GM21825 (cell line): ENCODE results near the gene GAST.

Experiments
- ATAC-seq: cut with Tn5 transposase; IDR thresholded peaks from one replicate; pipeline ENCODE4 v1.9.1; 2021; ENCODE audit warnings: mild to moderate bottlenecking, moderate library complexity; ENCODE audit not compliant: unreplicated experiment

GAST gene

GRCh38 chr17:41707803-41708669 is 4.1 kb upstream of the GAST start:
- ATAC-seq, result no peak

DNA sequence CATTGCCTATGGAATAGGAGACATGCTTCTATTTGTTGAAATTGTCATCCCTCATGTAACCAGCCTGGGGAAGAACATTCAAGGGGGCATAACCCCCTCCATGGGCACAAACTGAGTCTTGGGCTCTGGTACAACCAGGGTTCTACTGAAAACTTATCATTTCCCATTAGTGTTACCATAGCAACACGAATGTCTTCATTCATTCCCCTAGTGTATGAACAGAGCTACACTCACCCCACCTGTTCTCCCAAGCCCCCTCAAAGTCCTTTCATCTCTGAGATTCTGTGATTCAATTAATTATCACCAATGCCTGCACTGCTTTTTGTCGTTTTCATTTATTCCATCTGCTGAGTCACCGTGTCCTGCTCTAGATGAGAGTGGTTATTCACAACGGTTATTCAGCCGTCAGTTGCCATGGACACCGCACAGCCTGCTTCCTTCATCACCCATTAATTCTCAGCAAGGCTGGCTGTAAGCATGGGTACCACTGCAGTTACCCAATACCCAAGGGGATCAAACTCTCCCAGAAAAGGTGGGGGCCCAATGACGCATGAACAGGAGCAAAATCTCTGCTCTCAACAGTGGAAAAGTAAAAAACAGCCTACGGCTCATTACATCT is 1.6 kb upstream of the GAST start:
- no peak for ATAC-seq

DNA sequence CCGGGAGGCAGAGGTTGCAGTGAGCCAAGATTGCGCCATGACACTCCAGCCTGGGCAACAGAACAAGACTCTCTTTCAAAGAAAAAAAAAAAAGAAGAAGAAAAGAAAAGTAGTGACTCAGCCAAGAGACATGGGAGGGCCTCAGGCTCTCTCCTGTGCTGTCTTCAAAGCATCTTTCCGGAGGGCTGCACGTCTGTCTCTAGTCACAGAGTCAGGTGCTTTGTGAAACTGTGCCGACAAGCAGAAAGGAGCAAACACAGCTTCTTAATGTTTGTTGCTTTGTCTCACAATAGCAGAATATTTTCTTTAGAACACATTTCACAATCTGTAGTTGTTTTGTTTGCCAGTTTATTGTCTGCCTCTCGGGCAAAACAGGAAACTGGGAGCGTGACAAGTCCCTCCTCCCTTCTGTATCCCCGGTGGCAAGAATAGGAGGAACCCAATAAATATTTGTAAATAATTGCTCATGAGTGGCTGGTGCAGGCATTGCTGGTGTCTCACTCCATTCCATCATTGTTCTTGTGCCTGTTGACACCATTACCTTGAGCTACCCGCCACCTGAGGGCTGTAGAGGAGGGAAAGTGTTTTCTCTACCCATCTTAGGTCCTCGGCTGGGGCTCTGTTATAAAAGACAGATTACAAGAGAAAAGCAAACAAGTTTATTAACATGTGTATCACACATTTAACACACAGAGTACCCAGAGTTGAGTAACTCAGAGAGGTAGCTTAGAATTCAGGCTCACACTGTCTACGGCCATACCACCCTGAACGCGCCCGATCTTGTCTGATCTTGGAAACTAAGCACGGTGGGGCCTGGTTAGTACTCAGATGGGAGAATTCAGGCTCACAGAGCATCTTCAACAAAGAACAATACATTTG is 5.5 kb downstream of the GAST start:
- ATAC-seq, result no peak

DNA sequence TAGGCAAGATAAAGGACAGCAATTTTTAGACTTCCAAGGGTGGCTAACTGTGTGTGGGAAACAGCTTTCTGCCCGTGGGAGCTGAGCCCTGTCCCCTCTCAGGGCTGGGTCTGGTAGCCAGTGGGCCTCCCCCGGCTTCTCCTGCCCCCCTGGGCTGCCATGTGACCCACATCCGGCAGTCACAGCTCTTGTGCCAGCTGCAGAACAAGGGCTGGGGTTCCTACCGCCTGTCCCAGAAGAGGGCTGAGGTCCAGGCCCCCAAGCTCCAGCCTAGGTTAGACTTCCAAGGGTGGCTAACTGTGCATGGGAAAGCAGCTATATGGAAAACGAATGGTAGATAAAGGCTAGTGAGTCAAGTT is 6.1 kb downstream of the GAST start:
- ATAC-seq, result no peak

DNA sequence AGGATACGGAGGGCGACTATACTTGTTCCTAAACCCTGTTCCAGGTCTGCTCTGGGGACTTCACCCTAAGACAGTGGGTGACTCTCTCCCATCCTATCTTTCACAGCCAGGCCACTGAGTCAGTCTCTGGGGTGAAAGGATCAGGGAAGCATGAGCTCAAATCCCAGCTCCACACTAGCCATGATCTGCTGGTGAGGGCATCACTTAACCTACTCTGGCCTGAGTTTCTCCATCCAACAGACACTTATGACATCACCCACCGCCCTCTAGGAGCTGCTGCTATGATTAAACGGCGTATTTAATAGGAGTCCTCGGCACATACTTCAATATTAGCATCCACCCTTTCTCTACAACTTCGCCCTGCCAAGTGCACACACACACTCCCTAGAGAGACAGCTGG is 10.1 kb downstream of the GAST start:
- ATAC-seq, result no peak

- no peak for ATAC-seq
These were observed 11.8 kb downstream of the GAST start for GRCh38 chr17:41723801-41724475.

- no peak for ATAC-seq
These were observed 12.4 kb downstream of the GAST start for GRCh38 chr17:41724476-41725050.

- ATAC-seq, result no peak
These were observed 13.0 kb downstream of the GAST start for GRCh38 chr17:41725134-41725533.

DNA sequence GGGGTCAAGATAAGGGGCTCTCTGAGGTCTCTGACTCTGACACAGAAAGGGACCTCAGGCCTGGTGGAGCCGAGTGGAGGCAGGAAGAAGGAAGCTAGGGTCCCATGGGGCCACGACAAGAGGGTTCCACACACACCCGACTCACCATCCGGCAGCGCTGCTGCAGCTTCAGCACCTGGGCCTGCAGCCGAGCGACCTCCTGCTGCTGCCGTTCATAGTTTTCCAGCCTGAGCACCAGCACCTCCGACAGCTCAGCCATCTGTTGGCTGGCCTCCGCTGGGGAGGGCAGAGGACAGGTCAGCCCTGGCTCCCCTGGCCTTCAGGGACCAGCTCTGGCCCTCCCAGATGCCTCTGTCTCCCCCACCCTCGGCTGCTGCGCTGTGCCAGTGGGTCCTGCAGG is 15.9 kb downstream of the GAST start:
- ATAC-seq, result no peak

- ATAC-seq, result no peak
These were observed 18.3 kb downstream of the GAST start for GRCh38 chr17:41730479-41730878.

GRCh38 chr17:41731836-41732235 is 19.7 kb downstream of the GAST start:
- ATAC-seq, result no peak

GRCh38 chr17:41733348-41734138 is 21.4 kb downstream of the GAST start:
- ATAC-seq, result no peak

DNA sequence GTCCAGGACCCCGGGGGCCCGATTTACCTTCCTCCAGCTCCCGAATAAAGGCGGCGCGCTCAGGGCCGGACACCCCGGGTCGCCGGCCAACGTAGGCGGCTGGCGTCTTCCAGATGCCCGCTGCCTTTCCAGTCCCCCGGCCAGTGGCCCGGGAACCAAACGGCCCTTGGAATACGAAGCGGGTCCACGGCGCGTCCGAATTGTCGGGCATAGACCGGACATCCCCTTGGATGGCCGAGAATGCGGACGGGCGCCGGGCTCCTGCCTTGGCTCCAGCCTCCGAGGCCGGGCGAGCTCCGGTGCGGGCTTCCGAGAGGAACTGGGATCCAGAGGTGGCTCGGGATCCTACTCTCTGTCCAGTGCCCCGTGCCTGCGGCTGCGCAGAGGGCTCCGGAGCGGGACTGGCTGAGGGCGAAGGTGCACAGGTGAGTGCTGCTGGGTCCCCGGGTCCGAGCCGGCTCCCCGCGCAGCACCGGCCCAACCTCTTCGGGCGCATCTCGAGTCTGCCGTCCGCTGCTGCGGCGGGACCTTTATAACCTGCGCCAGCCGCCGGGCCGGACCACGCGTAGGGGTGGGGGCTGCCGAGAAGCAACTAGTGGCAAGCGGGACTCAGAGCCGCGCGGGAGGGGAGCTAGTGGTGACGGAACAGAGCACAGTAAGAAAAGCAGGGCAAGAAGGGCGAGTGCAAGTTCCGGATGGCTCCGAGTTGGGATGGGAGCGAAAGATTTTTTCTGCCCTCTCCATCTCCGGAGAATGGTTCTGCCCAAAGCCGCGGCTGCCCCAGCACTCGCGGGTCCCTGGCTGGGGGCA is 22.2 kb downstream of the GAST start, which contains the start of gene HAP1:
Gene HAP1 (minus strand): TSS at position 505 of the 810 bp plus-strand sequence. CDS start 9 bp downstream, at position 496.
- no peak for ATAC-seq

- no peak for ATAC-seq
These were observed 22.8 kb downstream of the GAST start for GRCh38 chr17:41734949-41735313.

GRCh38 chr17:41735744-41736143 is 23.6 kb downstream of the GAST start:
- no peak for ATAC-seq

DNA sequence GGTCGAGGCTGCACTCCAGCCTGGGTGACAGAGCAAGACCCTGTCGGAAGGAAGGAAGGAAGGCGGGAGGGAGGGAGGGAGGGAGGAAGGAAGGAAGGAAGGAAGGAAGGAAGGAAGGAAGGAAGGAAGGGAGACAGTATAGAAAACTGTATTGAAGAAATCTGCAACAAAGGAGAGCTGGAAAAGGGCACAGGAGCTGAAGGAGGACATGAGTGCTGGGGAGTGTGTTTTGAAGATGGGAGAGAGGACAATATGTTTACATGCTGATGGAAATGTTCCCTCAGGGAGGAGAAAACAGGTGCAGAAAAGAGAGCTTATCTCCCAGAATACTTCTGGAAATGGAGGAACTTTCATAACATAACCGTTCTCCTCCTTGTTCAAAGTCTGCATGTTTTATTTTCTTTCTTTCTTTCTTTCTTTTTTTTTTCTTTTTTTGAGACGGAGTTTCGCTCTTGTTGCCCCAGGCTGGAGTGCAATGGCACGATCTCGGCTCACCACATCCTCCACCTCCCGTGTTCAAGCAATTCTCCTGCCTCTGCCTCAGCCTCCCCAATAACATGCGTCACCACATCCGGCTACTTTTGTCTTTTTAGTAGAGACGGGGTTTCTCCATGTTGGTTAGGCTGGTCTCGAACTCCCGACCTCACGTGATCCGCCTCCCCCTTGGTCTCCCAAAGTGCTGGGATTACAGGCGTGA is 25.0 kb downstream of the GAST start:
- no peak for ATAC-seq

- no peak for ATAC-seq
These were observed 25.5 kb downstream of the GAST start for GRCh38 chr17:41737680-41738023.

DNA sequence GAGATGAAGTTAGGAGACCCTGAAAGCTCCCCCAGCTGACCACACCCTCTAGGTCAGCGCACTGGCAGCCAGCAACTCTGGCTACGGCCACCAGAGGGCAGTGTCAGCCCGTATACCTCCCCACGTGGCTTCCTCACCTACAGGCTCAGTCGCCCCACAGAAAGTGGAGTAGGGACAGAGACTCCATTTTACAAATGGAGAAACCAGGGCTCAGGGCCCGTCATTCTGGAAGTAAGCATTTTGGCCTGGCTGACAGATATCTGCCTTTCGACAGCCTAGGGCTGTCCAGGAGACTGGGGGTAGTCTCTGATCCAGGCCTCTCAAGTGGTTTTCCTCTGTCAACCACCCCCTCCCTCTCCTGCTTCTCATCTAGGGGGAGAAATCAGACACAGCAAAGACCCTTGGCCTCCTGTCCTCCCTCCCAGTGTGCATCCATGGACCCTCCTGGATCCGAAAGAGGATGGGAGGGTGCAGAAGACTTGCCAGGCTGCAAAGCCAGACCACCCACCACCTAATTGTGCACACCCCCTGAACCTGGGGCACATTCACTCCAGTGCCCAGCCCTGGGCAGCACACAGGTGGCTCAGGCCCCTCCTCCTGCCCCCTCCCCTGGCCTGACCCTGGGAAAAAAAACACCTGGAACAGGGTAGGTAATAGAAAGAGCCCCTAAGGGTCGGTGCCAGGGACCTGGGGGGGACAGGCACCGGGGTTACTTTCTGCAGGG is 26.1 kb downstream of the GAST start:
- no peak for ATAC-seq
